HG03066 (cell line): ENCODE measurements around the gene TMTC2.

Source experiments
- ATAC-seq: cut with Tn5 transposase; IDR thresholded peaks from one replicate; pipeline ENCODE4 v1.9.1; 2021; ENCODE audit warnings: low read depth; ENCODE audit not compliant: unreplicated experiment

Gene TMTC2

GRCh38 chr12:82937151-82937550 is 250.4 kb downstream of the TMTC2 start:
- ATAC-seq = no peak

GRCh38 chr12:82942521-82942920 is 255.8 kb downstream of the TMTC2 start:
- ATAC-seq = no peak

GRCh38 chr12:82942991-82943401 is 256.3 kb downstream of the TMTC2 start:
- ATAC-seq = no peak

- no peak for ATAC-seq
These were observed 261.8 kb downstream of the TMTC2 start for GRCh38 chr12:82948491-82948890.

GRCh38 chr12:82950356-82950755 is 263.6 kb downstream of the TMTC2 start:
- no peak for ATAC-seq

GRCh38 chr12:82952946-82953345 is 266.2 kb downstream of the TMTC2 start:
- no peak for ATAC-seq

- no peak for ATAC-seq
These were observed 266.7 kb downstream of the TMTC2 start for GRCh38 chr12:82953397-82953796.

- ATAC-seq = no peak
These were observed 267.4 kb downstream of the TMTC2 start for GRCh38 chr12:82954064-82954463.

GRCh38 chr12:82954572-82954971 is 267.9 kb downstream of the TMTC2 start:
- no peak for ATAC-seq

GRCh38 chr12:82955043-82955442 is 268.3 kb downstream of the TMTC2 start:
- no peak for ATAC-seq

GRCh38 chr12:82958966-82959365 is 272.3 kb downstream of the TMTC2 start:
- no peak for ATAC-seq

GRCh38 chr12:82959821-82960220 is 273.1 kb downstream of the TMTC2 start:
- ATAC-seq = no peak

GRCh38 chr12:82961835-82962234 is 275.1 kb downstream of the TMTC2 start:
- no peak for ATAC-seq

GRCh38 chr12:82963956-82964355 is 277.2 kb downstream of the TMTC2 start:
- no peak for ATAC-seq

- no peak for ATAC-seq
These were observed 277.7 kb downstream of the TMTC2 start for GRCh38 chr12:82964446-82964845.

GRCh38 chr12:82966001-82966559 is 279.4 kb downstream of the TMTC2 start:
- no peak for ATAC-seq

- ATAC-seq = no peak
These were observed 282.1 kb downstream of the TMTC2 start for GRCh38 chr12:82968631-82969367.

GRCh38 chr12:82970614-82971013 is 283.9 kb downstream of the TMTC2 start:
- no peak for ATAC-seq

GRCh38 chr12:82971584-82971983 is 284.9 kb downstream of the TMTC2 start:
- ATAC-seq = no peak

- no peak for ATAC-seq
These were observed 285.9 kb downstream of the TMTC2 start for GRCh38 chr12:82972624-82973023.

GRCh38 chr12:82973592-82973991 is 286.9 kb downstream of the TMTC2 start:
- ATAC-seq = no peak

GRCh38 chr12:82981150-82981549 is 294.4 kb downstream of the TMTC2 start:
- ATAC-seq = no peak
